HK-2 (cell line): ENCODE results near the gene SORCS2.

Experiments
- DNase-seq: peaks from one replicate; pipeline ENCODE4 v3.0.0-alpha.2; 2018; ENCODE audit not compliant: unreplicated experiment

The SORCS2 gene

GRCh38 chr4:7244331-7244665 is 52.0 kb downstream of the SORCS2 start:
- no peak for DNase-seq

- no peak for DNase-seq
Measured at GRCh38 chr4:7244751-7245320, 52.5 kb downstream of the SORCS2 start.

GRCh38 chr4:7247521-7247920 is 55.2 kb downstream of the SORCS2 start:
- DNase-seq = no peak

- no peak for DNase-seq
Measured at GRCh38 chr4:7247946-7248345, 55.6 kb downstream of the SORCS2 start.

- DNase-seq = no peak
Measured at GRCh38 chr4:7248857-7249256, 56.5 kb downstream of the SORCS2 start.

GRCh38 chr4:7251321-7251720 is 59.0 kb downstream of the SORCS2 start:
- DNase-seq = no peak

- no peak for DNase-seq
Measured at GRCh38 chr4:7252051-7252450, 59.7 kb downstream of the SORCS2 start.

- DNase-seq = no peak
Measured at GRCh38 chr4:7252510-7253340, 60.4 kb downstream of the SORCS2 start.

- no peak for DNase-seq
Measured at GRCh38 chr4:7253341-7253700, 61.0 kb downstream of the SORCS2 start.

GRCh38 chr4:7253837-7254236 is 61.5 kb downstream of the SORCS2 start:
- DNase-seq = no peak

GRCh38 chr4:7254736-7255487 is 62.6 kb downstream of the SORCS2 start:
- DNase-seq = no peak

- DNase-seq = no peak
Measured at GRCh38 chr4:7255488-7255881, 63.1 kb downstream of the SORCS2 start.

GRCh38 chr4:7255996-7256395 is 63.7 kb downstream of the SORCS2 start:
- DNase-seq = no peak

- DNase-seq = no peak
Measured at GRCh38 chr4:7256984-7257810, 64.9 kb downstream of the SORCS2 start.

GRCh38 chr4:7259039-7259438 is 66.7 kb downstream of the SORCS2 start:
- no peak for DNase-seq

- no peak for DNase-seq
Measured at GRCh38 chr4:7260569-7260968, 68.2 kb downstream of the SORCS2 start.

GRCh38 chr4:7261087-7261486 is 68.7 kb downstream of the SORCS2 start:
- DNase-seq = no peak

- DNase-seq = no peak
Measured at GRCh38 chr4:7261536-7261935, 69.2 kb downstream of the SORCS2 start.

GRCh38 chr4:7262134-7262533 is 69.8 kb downstream of the SORCS2 start:
- no peak for DNase-seq

- DNase-seq = no peak
Measured at GRCh38 chr4:7263166-7263565, 70.8 kb downstream of the SORCS2 start.

GRCh38 chr4:7264694-7265093 is 72.4 kb downstream of the SORCS2 start:
- no peak for DNase-seq
